ENCODE results near the gene HDGF.

HDGF gene

GRCh38 chr1:156752843-156753482, 1.5 kb upstream of the HDGF start:
- TF ChIP-seq TAF1 (IDR thresholded peaks at IDR 0.05; ENCODE audit: borderline replicate concordance, insufficient read depth, low read length), result no peak
- TF ChIP-seq SIN3A (IDR thresholded peaks at IDR 0.05; ENCODE audit: borderline replicate concordance, insufficient read depth, low read length), result no peak
- no peak for TF ChIP-seq FOXP2 (optimal IDR thresholded peaks at IDR 0.05; ENCODE audit: borderline replicate concordance, extremely low read depth, extremely low read length, insufficient read depth)
- TF ChIP-seq REST (IDR thresholded peaks at IDR 0.05; ENCODE audit: insufficient read depth in 1 of 2, low read depth in 2 of 2, low read length in 2 of 2), result no peak
- TF ChIP-seq POLR2AphosphoS5 (IDR thresholded peaks at IDR 0.05; ENCODE audit: low read depth, low read length), result no peak

- no peak for TF ChIP-seq FOXP2 (optimal IDR thresholded peaks at IDR 0.05; ENCODE audit: borderline replicate concordance, extremely low read depth, extremely low read length, insufficient read depth)
- TF ChIP-seq SIN3A (IDR thresholded peaks at IDR 0.05; ENCODE audit: borderline replicate concordance, insufficient read depth, low read length), result peak; percentile 50; the same call in 1 of the 2 replicates
- no peak; the same call in 1 of the 2 replicates for TF ChIP-seq TAF1 (IDR thresholded peaks at IDR 0.05; ENCODE audit: borderline replicate concordance, insufficient read depth, low read length)
- TF ChIP-seq POLR2AphosphoS5 (IDR thresholded peaks at IDR 0.05; ENCODE audit: low read depth, low read length), result peak; percentile 66; the same call in 1 of the 2 replicates
- no peak for TF ChIP-seq REST (IDR thresholded peaks at IDR 0.05; ENCODE audit: insufficient read depth in 1 of 2, low read depth in 2 of 2, low read length in 2 of 2)
Observed at GRCh38 chr1:156751757-156752481, 444 bp upstream of the HDGF start.

- TF ChIP-seq TAF1 (IDR thresholded peaks at IDR 0.05; ENCODE audit: borderline replicate concordance, insufficient read depth, low read length) (no peak), SIN3A (IDR thresholded peaks at IDR 0.05; ENCODE audit: borderline replicate concordance, insufficient read depth, low read length) (0 out of 2 replicates have a peak, but pooled peaks have one; percentile 19), POLR2AphosphoS5 (IDR thresholded peaks at IDR 0.05; ENCODE audit: low read depth, low read length) (0 out of 2 replicates have a peak, but pooled peaks have one; percentile 14), REST (IDR thresholded peaks at IDR 0.05; ENCODE audit: insufficient read depth in 1 of 2, low read depth in 2 of 2, low read length in 2 of 2) (no peak), FOXP2 (optimal IDR thresholded peaks at IDR 0.05; ENCODE audit: borderline replicate concordance, extremely low read depth, extremely low read length, insufficient read depth) (no peak)
Observed at GRCh38 chr1:156750711-156751450, 594 bp downstream of the HDGF start.

GRCh38 chr1:156750191-156750672, 1.2 kb downstream of the HDGF start:
- 0 out of 2 replicates have a peak, but pooled peaks have one; percentile 29 for TF ChIP-seq TAF1 (IDR thresholded peaks at IDR 0.05; ENCODE audit: borderline replicate concordance, insufficient read depth, low read length)
- TF ChIP-seq POLR2AphosphoS5 (IDR thresholded peaks at IDR 0.05; ENCODE audit: low read depth, low read length), result no peak

GRCh38 chr1:156749419-156750118, 1.9 kb downstream of the HDGF start:
- TF ChIP-seq SIN3A (IDR thresholded peaks at IDR 0.05; ENCODE audit: borderline replicate concordance, insufficient read depth, low read length), result no peak
- peak; percentile 59; the same call in 1 of the 2 replicates for TF ChIP-seq TAF1 (IDR thresholded peaks at IDR 0.05; ENCODE audit: borderline replicate concordance, insufficient read depth, low read length)

Measured in PFSK-1 (cell line).